ENCODE measurements around the gene EXOC6B.

GRCh38 chr2:72483346-72483745 is 342.5 kb downstream of the EXOC6B start:
- TF ChIP-seq PRMT5 (CRISPR knock-in tag; IDR thresholded peaks at IDR 0.05) = no peak
- no peak for TF ChIP-seq SMAD3 (CRISPR knock-in tag; conservative IDR thresholded peaks at IDR 0.05)
- TF ChIP-seq POLR2A (conservative IDR thresholded peaks at IDR 0.05) = no peak

Measured in K562 (cell line).